ENCODE measurements around the gene ITLN1.

Gene ITLN1

DNA sequence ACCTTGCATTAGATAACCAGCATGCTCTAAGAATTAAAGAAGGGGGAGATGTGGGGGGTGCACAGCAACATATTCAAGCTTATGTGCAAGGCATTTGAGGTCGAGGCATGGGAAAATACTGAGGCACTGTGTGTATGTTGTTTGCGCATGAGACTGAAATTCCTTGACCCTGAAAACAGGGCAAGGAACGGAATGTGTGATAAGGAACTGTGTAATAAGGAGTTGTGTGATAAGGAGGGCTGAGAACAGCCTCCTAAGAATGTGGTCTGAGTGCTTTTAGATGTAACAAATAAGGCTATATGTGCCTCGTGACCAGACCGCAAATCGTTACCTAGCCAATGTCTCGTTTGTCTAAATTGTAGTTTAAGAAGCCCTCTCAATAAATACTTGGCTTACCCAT is 26.5 kb upstream of the ITLN1 start:
- ChIA-PET POLR2A (no interaction called here), CTCF (interaction anchor here (0.9 kb wide), 1 partner anchor 40 kb away, joined by 5 read pairs; no protein-coding TSS in a partner anchor)
- TF ChIP-seq ZNF571 (tag by site-specific recombination; IDR thresholded peaks at IDR 0.05), result no peak
- TF ChIP-seq MZF1 (tag by site-specific recombination; IDR thresholded peaks at IDR 0.05; ENCODE audit: borderline replicate concordance), result no peak
- no peak for TF ChIP-seq ZNF174 (tag by site-specific recombination; IDR thresholded peaks at IDR 0.05)
- TF ChIP-seq, protein P1, sequence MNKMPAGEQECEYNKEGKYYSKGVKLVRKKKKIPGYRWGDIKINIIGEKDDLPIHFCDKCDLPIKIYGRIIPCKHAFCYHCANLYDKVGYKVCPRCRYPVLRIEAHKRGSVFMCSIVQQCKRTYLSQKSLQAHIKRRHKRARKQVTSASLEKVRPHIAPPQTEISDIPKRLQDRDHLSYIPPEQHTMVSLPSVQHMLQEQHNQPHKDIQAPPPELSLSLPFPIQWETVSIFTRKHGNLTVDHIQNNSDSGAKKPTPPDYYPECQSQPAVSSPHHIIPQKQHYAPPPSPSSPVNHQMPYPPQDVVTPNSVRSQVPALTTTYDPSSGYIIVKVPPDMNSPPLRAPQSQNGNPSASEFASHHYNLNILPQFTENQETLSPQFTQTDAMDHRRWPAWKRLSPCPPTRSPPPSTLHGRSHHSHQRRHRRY (tag by site-specific recombination; IDR thresholded peaks at IDR 0.05), result no peak
- TF ChIP-seq, protein P2, sequence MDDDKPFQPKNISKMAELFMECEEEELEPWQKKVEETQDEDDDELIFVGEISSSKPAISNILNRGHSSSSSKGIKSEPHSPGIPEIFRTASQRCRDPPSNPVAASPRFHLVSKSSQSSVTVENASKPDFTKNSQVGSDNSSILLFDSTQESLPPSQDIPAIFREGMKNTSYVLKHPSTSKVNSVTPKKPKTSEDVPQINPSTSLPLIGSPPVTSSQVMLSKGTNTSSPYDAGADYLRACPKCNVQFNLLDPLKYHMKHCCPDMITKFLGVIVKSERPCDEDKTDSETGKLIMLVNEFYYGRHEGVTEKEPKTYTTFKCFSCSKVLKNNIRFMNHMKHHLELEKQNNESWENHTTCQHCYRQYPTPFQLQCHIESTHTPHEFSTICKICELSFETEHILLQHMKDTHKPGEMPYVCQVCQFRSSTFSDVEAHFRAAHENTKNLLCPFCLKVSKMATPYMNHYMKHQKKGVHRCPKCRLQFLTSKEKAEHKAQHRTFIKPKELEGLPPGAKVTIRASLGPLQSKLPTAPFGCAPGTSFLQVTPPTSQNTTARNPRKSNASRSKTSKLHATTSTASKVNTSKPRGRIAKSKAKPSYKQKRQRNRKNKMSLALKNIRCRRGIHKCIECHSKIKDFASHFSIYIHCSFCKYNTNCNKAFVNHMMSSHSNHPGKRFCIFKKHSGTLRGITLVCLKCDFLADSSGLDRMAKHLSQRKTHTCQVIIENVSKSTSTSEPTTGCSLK (tag by site-specific recombination; IDR thresholded peaks at IDR 0.05), result no peak
- TF ChIP-seq, protein P3, sequence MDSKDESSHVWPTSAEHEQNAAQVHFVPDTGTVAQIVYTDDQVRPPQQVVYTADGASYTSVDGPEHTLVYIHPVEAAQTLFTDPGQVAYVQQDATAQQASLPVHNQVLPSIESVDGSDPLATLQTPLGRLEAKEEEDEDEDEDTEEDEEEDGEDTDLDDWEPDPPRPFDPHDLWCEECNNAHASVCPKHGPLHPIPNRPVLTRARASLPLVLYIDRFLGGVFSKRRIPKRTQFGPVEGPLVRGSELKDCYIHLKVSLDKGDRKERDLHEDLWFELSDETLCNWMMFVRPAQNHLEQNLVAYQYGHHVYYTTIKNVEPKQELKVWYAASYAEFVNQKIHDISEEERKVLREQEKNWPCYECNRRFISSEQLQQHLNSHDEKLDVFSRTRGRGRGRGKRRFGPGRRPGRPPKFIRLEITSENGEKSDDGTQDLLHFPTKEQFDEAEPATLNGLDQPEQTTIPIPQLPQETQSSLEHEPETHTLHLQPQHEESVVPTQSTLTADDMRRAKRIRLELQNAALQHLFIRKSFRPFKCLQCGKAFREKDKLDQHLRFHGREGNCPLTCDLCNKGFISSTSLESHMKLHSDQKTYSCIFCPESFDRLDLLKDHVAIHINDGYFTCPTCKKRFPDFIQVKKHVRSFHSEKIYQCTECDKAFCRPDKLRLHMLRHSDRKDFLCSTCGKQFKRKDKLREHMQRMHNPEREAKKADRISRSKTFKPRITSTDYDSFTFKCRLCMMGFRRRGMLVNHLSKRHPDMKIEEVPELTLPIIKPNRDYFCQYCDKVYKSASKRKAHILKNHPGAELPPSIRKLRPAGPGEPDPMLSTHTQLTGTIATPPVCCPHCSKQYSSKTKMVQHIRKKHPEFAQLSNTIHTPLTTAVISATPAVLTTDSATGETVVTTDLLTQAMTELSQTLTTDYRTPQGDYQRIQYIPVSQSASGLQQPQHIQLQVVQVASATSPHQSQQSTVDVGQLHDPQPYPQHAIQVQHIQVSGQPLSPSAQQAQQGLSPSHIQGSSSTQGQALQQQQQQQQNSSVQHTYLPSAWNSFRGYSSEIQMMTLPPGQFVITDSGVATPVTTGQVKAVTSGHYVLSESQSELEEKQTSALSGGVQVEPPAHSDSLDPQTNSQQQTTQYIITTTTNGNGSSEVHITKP (tag by site-specific recombination; IDR thresholded peaks at IDR 0.05), result no peak
- TF ChIP-seq ZNF324 (tag by site-specific recombination; IDR thresholded peaks at IDR 0.05), result no peak
- TF ChIP-seq ZNF335 (tag by site-specific recombination; conservative IDR thresholded peaks at IDR 0.05), result no peak
- no peak for TF ChIP-seq ZNF169 (tag by site-specific recombination; IDR thresholded peaks at IDR 0.05)
- no peak for TF ChIP-seq ZNF600 (tag by site-specific recombination; IDR thresholded peaks at IDR 0.05)
- TF ChIP-seq ZNF776 (tag by site-specific recombination; IDR thresholded peaks at IDR 0.05; ENCODE audit: borderline replicate concordance), result no peak
- no peak for TF ChIP-seq ZNF654 (tag by site-specific recombination; IDR thresholded peaks at IDR 0.05; ENCODE audit: low read depth)
- TF ChIP-seq ZNF530 (tag by site-specific recombination; IDR thresholded peaks at IDR 0.05; ENCODE audit: low read depth), result no peak
- no peak for TF ChIP-seq ZNF211 (tag by site-specific recombination; IDR thresholded peaks at IDR 0.05; ENCODE audit: low read depth)
- no peak for TF ChIP-seq ZXDB (tag by site-specific recombination; IDR thresholded peaks at IDR 0.05)
- TF ChIP-seq, protein P4, sequence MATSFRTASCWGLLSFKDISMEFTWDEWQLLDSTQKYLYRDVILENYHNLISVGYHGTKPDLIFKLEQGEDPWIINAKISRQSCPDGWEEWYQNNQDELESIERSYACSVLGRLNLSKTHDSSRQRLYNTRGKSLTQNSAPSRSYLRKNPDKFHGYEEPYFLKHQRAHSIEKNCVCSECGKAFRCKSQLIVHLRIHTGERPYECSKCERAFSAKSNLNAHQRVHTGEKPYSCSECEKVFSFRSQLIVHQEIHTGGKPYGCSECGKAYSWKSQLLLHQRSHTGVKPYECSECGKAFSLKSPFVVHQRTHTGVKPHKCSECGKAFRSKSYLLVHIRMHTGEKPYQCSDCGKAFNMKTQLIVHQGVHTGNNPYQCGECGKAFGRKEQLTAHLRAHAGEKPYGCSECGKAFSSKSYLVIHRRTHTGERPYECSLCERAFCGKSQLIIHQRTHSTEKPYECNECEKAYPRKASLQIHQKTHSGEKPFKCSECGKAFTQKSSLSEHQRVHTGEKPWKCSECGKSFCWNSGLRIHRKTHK (tag by site-specific recombination; IDR thresholded peaks at IDR 0.05), result no peak
- no peak for TF ChIP-seq ZNF843 (tag by site-specific recombination; IDR thresholded peaks at IDR 0.05)
- TF ChIP-seq ZNF16 (tag by site-specific recombination; IDR thresholded peaks at IDR 0.05; ENCODE audit: low read depth), result no peak
- TF ChIP-seq ZNF404 (tag by site-specific recombination; IDR thresholded peaks at IDR 0.05), result no peak
- TF ChIP-seq ZNF548 (tag by site-specific recombination; IDR thresholded peaks at IDR 0.05), result no peak
- peaks cover 4% of the 10 kb centered on the region for H3K4me1 ChIP-seq (ENCODE audit: control insufficient read depth, insufficient read depth, low read length)
- no peaks in the 10 kb centered on the region for H3K9me3 ChIP-seq (ENCODE audit: control insufficient read depth, insufficient read depth, low read depth, low read length)
- no peaks in the 10 kb centered on the region for H3K36me3 ChIP-seq (ENCODE audit: control insufficient read depth in 2 of 2, insufficient read depth in 1 of 2, low read length in 2 of 2)
- H3K4me3 ChIP-seq (ENCODE audit: low read depth, low read length), result no peak overlapping the region
- H3K27ac ChIP-seq (ENCODE audit: extremely low read depth, low read depth, low read length), result no peak overlapping the region
